NCI-H524 (cell line): Measurements from ENCODE around the gene TSPYL2.

Experiments used
- DNase-seq, 2 experiments: peaks; one replicate each; lab custom pipeline; 2025; lab: John Stamatoyannopoulos, UW

Gene TSPYL2

DNA sequence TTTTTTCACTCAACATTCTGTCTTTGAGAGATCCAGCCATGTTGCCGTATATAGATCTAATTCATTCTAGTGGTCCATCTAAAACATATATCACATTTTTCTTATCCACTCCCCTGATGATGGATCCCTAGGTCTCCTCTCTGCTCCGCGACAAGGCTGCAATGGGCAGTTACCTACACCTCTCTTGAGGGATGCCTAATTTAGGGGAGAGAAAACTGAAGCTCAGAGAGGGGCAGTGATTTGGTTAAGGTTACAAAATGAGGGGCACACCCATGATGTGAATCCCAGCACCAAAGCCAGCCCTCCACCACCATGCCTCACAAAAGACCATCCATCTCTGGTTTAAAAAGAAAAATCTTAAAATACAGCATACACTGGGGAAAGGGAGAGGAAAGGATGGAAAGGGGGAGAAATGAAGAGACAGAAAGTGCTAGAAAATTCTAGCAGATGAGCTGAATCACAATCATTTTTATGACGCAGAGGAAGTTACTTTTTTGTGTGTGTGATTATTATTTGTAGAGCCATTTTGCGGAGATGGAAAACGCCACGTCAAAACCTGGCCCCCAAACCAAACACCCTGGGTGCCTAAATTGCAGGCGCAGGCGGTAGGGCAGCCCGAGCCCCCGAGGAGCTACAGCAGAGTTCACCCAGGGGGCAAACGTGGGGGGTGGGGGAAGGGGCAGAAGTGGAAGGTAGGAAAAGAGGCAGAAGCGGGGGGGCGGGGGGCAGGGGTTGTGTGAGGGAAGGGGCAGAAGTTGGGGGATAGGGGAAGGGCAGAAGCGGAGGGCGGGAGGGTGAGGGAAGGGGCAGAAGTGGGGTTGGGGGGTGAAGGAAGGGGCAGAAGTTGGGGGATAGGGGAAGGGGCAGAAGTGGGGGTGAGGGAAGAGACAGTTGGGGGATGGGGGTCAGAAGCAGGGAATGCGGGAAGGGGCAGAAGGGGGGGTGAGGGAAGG lies 1.3 kb upstream of the TSPYL2 start:
- DNase-seq: no peak

DNA sequence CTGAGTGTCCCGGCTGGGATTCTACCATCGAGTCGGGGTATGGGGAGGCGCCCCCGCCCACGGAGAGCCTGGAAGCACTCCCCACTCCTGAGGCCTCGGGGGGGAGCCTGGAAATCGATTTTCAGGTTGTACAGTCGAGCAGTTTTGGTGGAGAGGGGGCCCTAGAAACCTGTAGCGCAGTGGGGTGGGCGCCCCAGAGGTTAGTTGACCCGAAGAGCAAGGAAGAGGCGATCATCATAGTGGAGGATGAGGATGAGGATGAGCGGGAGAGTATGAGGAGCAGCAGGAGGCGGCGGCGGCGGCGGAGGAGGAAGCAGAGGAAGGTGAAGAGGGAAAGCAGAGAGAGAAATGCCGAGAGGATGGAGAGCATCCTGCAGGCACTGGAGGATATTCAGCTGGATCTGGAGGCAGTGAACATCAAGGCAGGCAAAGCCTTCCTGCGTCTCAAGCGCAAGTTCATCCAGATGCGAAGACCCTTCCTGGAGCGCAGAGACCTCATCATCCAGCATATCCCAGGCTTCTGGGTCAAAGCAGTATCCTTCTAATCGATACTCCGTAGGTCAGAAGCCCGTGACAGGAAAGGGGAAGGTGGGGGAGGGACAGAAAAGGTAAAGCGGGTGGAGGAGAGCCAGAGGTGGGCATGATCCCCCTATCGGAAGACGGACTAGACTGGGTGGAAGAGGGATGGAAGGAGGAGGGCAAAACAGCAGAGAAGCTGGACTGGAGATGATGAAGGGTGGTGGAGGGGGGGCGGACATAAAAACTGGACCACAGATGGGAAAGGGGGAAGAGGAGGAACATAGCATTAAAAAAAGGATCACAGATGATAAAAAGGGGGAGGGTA lies 828 bp downstream of the TSPYL2 start:
- DNase-seq: no peak

DNA sequence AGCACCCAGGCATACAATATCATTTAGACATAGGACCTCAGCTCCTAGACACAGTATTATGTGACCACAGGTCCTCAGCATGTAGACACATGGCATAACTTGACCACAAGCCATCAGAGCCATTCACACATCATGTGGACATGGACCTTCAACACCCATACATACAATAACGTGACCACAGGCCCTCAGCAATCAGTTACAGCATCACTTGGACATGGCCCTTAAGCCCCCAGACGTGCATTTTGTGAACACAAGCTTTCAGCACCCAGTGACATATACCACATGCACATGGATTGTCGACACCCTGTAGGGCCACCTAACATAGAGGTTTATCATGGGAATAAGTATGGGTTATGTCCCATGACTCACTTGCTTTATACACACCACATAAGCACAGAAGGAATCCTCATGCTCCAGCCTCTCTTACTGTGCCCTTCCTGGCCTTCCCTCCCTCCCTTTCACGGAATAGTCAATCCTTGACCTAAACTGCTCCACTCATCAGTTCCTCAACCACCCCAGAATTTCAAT lies 1.9 kb downstream of the TSPYL2 start:
- DNase-seq: no peak

DNA sequence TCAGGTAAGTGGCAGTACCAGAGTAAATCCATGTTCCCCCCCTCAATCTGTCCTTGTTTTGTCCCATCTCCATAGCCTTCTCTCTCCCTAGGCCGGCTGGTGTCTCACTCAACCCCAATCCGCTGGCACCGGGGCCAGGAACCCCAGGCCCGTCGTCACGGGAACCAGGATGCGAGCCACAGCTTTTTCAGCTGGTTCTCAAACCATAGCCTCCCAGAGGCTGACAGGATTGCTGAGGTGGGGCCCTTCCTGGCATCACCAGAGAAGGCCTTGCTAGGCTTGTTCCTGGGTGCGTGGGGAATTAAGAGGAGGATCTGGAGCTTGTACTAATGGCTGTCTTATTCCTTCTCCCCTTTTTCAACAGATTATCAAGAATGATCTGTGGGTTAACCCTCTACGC lies 2.7 kb downstream of the TSPYL2 start:
- DNase-seq: no peak

DNA sequence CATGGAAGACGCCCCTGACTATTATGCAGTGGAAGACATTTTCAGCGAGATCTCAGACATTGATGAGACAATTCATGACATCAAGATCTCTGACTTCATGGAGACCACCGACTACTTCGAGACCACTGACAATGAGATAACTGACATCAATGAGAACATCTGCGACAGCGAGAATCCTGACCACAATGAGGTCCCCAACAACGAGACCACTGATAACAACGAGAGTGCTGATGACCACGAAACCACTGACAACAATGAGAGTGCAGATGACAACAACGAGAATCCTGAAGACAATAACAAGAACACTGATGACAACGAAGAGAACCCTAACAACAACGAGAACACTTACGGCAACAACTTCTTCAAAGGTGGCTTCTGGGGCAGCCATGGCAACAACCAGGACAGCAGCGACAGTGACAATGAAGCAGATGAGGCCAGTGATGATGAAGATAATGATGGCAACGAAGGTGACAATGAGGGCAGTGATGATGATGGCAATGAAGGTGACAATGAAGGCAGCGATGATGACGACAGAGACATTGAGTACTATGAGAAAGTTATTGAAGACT lies 3.6 kb downstream of the TSPYL2 start:
- no peak for DNase-seq

DNA sequence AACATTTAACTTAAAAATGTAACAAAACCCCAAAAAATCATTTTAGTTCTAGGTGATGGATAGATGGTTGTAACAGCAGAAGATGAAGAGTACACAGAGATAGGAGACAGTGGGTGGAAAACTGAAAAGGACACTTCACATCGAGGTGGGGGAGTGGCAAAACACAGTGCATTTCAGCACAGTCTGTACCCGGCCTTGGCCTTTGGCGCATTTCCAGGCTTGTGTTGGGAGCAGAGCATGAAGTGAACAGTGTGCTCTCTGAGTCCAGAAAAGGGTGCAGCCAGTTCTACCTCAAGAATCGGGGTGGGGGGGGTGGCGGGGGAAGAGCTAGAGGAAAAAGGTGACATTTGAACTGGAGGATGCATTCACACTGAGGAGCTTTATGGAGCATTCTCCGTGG lies 4.3 kb downstream of the TSPYL2 start:
- DNase-seq: no peak

DNA sequence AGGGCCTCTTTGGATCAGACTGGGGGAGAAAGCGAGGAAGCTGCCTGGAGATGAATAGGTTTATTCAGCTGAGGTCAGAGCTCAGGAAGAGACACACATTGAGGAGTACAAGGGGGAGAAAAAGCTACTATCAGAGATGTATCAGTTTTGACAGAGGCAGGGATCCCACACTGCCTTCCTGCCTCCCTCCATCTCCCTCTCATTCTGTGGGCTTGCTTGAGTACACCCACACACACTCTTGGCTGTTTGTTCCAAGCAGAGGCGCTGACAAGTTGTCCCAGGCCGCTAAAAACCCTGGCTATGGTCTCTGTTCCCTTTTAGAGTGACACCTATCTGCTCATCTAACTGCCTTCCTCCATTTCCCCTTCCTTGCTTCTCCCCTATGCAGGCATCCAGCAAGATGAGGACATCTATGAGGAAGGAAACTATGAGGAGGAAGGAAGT lies 5.2 kb downstream of the TSPYL2 start:
- no peak for DNase-seq

DNA sequence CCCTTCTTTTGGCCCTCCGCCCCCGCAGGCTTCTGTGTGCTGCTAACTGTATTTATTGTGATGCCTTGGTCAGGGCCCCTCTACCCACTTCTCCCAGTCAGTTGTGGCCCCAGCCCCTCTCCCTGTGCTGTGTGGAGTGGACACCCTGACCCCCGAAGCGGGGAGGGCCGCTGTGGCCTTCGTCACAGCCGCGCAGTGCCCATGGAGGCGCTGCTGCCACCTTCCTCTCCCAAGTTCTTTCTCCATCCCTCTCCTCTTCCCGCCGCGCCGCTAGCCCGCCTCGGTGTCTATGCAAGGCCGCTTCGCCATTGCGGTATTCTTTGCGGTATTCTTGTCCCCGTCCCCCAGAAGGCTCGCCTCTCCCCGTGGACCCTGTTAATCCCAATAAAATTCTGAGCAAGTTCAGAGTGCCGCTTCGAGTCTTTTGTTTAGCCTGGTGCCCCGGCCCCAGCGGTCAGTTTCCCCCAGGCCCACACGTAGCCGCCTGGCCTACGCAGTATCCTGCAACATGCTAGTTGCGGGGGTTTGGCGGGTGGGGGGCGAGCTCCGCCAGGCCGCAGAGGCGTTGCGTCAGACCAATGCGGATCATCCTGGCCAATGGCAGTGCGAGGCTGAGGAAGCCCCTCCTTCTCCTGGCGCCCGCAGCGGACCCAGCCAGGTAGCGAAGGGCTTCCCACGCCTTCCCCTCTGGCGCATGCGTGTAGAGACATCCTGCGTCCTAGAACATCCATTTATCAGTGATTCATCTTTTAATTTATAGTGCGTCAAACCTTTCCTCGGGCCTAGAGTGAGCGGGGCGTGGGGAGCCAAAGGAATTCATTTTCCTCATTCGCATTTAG lies 6.2 kb downstream of the TSPYL2 start:
- DNase-seq: peak; percentile 68 to 85

DNA sequence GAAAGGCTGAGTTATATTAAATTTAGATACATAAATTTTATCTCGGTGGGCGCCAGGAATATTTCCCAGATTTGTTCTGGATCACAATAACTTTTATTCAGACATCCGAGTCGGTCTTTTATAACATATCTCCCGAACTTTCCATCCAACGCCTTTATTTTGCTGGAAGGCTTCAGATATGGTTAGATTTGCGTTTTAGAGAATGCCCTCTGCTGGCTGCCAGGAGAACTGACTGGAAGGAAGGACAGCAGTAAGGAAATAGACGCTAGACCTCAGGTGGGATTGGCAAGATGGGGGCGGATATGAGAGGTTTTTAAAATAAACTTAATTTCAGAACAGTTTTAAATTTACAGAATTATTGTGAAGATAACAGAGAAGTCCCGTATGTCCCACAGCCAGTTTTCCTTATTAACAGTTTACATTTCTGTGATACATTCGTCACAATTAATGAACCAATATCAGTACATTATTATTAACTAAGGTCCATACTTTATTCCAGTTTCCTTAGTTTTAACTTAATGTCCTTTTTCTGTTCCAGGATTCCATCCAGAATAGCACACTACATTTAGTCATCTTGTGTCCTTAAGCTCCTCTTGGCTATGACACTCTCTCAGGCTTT lies 7.2 kb downstream of the TSPYL2 start:
- DNase-seq: peak; percentile 26 to 78

DNA sequence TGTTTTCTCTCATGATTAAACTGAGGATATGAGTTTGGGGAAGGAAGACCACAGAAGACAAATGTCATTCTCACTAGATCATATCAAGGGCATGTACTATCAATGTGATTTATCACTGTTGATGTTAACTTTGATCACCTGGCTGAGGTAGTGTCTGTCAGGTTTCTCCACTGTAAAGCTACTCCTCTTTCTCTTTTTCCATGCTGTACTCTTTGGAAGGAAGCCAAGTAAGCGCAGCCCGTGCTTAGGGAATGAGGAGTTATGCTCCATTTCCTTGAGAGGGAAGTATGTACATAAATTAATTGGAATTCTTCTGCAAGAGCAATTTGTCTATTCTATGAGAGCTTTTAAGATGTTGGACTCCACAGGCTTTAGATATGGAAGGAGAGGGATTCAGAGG lies 7.8 kb downstream of the TSPYL2 start:
- DNase-seq: no peak

DNA sequence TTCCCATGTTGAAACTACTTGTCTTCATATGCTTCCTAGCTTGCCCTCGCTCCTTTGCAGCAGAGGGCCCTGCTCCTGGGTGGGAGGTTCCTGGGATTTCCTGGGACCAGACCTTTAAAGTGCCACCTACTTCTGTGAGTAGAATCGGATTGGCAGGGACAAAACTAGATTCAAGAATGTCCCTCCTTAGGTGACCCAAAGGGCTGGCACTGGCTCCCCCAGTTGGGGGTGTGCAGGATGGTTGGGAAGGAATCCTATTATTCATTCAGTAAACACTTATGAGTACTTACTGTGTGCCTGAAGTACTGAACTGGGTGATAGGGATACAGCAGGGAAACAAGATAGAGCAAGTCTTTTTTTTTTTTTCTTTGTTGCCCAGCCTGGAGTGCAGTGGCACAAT lies 9.2 kb downstream of the TSPYL2 start:
- no peak for DNase-seq

DNA sequence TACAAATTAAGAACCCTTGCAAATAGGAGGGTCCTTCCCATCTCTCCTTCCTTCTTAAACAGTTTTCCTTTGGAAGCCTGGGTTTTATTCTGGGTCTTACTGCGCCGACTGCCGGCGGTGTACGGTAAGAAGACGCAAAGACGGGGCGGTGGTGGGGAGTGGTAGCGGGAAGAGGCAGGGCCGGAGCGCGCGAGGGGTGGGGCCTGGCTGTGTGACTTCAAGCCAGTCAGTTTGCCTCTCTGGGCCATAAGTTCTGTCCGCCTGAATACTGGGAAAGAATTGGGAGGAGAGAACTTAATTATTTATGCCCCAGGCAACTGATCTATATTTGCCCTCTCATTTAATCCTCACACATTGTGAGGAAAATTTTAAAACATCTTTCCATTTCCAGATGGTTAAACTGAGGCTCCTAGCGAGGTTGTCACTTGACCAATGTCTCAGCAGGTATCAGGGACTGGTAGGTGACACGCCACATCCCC lies 11.0 kb downstream of the TSPYL2 start:
- peak; percentile 81 to 88 for DNase-seq

DNA sequence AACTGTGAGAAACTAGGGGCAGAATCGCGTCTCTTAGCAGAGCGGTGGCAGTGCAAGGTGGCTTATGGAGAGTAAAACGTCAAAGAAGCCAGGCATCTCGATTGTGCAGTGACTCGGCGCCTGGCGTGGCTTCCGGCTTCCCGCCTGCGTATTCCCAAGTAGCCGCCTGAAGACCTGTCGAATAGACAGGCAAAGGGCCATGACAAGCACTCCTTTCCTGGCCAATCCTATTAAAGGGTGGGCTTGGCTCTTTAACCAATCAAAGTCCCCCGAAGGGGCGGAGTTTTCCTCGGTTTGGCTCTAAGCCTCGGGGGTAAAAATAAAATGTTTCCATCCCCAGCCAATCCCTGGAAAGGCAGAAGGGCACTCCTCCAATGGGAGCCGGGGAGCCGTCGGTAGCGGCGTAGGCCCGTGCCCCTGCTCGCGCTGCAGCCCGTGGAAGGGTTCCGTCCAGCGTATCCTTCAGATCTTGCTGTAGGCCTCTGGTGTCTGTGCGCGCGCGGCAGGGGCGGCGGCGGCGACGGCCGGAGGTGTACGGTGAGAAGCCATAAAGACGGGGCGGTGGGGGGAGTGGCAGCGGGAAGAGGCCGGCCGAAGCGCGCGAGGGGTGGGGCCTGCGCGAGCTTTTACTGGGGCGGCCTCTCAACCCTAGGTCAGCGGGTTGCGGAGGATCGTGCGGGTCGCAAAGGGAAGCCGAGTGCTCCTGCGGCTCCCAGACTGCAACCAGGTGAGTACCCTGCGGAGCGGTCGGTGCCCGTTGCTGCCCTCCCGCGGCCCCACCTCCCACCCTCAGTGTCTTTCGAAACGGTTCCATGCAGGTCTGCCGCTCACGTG lies 11.8 kb downstream of the TSPYL2 start, which contains the start of gene KANTR:
KANTR (plus strand) TSS at position 395 of the 834 bp plus-strand sequence. CDS start 30,131 bp downstream, outside the sequence.
- peak; percentile 94 to 99 for DNase-seq

DNA sequence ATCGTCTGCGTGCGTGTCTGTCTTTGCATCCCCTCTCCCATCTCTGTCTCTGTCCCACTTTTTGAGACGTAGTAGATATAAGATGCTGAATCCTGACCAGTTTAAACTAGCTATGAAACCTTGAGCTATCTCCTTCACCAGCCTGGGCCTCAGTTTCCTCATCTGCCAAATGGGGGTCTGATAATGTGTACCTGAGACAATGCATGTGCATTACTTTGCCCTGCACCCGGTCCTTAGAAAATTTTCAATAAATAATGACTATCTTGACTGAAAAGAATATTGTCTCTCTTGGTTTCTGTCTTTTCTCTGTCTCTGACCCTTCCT lies 12.4 kb downstream of the TSPYL2 start:
- DNase-seq: no peak

DNA sequence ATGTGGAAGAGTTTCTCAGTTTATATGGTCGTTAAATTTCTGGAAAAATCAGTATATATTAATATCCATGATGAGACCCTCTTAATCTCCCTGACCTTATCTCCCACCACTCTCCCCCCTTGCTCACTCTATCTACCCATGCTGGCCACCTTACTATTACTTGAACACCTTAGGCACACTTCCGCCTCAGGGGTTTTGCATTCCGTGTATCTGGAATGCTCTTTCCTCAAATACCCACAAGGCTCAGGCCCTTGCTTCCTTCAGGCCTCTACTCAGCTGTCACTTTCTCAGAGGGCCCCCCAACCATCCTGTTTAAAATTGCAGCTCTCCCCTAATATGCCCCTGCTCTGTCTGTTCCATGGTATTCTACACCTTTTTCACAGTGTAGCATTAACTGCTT lies 13.6 kb downstream of the TSPYL2 start:
- no peak for DNase-seq

DNA sequence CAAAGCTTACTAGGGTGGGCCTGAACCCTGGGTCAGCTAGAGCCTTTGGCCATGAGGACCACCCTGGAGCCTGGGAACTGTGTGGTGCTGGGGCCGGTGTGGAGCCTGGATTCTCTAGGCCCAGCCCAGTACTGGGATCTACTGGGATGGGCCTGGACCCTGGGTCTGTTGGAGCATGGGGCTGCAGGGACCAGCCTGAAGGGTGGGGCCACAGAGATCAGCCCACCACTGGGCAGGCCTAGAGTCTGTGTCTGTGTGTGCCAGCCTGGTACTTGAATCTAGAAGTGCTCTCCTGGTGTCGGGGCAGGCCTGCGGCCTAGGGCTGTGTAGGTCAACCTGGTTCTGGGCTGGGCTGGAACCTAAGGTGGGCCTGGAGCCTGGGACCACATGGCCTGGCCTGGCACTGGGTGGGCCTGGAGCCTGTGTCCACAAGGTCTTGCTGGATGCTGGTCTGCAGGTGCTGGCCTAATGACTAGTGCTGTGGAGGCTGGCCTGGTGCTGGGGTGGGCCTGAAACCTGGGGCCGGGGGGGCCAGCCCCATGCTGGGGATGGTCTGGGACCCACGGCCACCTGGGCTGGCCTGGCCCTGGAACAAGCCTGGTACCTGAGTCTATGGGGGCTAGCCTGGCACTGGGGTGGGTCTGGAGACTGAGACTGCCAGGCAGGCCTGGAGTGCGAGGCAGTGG lies 32.8 kb downstream of the TSPYL2 start:
- no peak for DNase-seq

DNA sequence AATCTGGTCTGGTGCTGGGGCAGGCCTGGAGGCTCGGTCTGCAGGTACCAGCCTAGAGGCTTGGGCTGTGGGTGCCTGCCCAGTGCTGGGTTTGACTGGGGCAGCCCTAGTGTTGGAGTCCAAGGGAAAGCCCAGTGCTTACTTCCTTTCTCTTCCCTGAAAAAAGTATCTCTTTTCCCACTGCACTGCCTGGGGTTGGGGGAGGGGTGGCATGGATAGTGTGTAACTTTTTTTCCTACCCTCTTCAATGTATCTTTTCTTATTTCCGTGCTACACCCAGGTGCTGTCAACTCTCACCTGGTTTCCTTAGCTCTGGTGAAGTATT lies 33.3 kb downstream of the TSPYL2 start:
- no peak for DNase-seq

DNA sequence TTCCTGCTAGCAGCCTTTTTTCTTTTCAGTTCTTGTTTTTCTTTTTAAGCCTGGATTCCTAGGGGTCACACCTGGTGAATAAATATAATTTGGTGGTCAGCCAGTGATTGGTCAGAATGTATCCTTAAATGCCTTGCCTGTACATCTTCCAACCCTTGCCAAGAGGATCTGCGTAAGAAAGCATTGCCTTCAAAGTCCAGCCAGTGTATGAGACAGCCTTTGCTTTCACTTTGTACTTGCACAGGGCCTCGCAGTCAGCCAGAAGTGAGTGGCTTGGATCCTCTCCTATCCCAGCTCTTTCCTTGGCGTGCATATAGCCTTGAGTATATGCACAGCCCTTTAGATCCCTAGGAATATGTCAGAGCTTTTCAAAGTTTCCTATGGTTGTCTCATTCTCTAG lies 33.9 kb downstream of the TSPYL2 start:
- no peak for DNase-seq

DNA sequence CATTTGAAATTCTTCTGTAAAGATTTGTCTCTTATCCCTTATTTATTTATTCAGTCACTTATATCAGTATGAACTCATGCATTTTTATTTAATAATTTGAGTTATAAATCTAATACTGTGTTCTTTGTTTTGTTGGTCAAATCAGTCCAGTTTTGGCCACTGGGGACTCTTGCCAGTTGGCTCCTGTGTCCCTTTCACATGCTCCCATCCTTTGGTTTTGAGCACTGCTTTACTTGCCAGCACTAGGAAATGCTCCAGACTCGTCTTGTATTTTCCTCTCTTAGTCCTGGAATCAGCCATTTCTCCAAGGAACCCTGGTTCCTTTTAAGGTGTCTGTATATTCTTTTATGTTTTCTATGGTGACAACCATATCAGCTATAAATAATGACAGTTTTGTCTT lies 39.8 kb downstream of the TSPYL2 start:
- DNase-seq: no peak
